HFFc6 (cell line): ENCODE data around the gene DRD2. TPM values are rescaled to one million over a fixed set of nuclear protein-coding genes. Genes with fewer than 3 reads are reported as not detected.

Source experiments
- DNase-seq: peaks from one replicate; pipeline ENCODE4 v3.0.0-alpha.2; 2018
- H3K27ac Mint-ChIP-seq: 2 replicates; pipeline ENCODE4 v1.8.0; 2020; ENCODE audit warnings: mild to moderate bottlenecking, mixed read lengths
- H3K27me3 Mint-ChIP-seq: 2 replicates; pipeline ENCODE4 v1.8.0; 2021; ENCODE audit warnings: mild to moderate bottlenecking, moderate library complexity, mixed read lengths; ENCODE audit not compliant: insufficient read depth
- H3K36me3 Mint-ChIP-seq: 2 replicates; pipeline ENCODE4 v1.8.0; 2021; ENCODE audit warnings: low read depth, mixed read lengths
- H3K4me1 Mint-ChIP-seq: 2 replicates; pipeline ENCODE4 v1.8.0; 2020; ENCODE audit warnings: low read depth, mixed read lengths
- H3K4me3 Mint-ChIP-seq: 2 replicates; pipeline ENCODE4 v1.8.0; 2020; ENCODE audit warnings: mild to moderate bottlenecking, moderate library complexity, mixed read lengths
- H3K9me3 Mint-ChIP-seq: 2 replicates; pipeline ENCODE4 v1.8.0; 2020; ENCODE audit warnings: mild to moderate bottlenecking, mixed read lengths
- total RNA-seq, 6 experiments: library from RNA; stranded (reverse); fragmentation: NEBNext Ultra II Directional; extraction: Animal tissue kit (Norgen Biotek cat#: 25700); gene quantifications; 2 replicates in 1 of 6; 3 replicates in 5 of 6; pipeline ENCODE4 v1.2.3, GENCODE V29; 2021
- TF ChIP-seq, protein P1 (sequence below): fragments of 200-600 bp; sonication (generic); IDR thresholded peaks from 2 replicates; pipeline ENCODE4 v1.5.0; 2021; ENCODE audit warnings: antibody characterized with exemption, mild to moderate bottlenecking

The DRD2 gene
- total RNA-seq, 6 experiments from 2014 or later: not detected

DNA sequence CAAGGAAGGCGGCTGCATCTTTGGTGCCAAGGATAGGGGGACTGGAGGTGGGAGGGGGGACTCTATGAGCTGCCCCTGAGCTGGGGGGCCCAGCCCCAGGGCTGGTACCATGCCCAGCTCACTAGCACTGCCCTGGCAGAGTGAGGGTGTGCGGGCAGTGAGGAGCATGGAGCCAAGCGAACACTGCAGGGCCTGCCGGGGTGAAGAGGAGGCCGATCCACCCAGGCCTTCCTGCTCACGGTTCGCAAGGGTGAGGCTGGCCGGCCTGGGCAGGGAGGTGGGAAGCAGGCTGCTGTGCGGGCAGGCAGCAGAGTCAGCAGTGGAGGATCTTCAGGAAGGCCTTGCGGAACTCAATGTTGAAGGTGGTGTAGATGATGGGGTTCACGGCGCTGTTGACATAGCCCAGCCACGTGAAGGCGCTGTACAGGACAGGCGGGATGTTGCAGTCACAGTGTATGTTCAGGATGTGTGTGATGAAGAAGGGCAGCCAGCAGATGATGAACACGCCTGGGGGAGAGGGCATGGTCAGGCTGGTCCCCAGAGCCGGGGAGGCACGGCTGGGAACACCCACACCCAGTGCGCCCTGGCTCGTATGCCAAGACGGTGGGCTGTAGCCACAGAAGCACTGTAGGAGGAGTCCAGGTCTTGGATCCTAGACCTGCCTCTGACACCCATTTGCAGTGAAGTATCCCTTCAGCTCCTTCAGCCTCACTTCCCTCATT lies 64.6 kb downstream of the DRD2 start:
- Mint-ChIP-seq H3K36me3 (no peaks in the 10 kb centered on the region), H3K27me3 (peaks cover 5% of the 10 kb centered on the region; the same call in 1 of the 2 replicates), H3K27ac (no peak overlapping the region), H3K9me3 (no peaks in the 10 kb centered on the region), H3K4me1 (no peaks in the 10 kb centered on the region), H3K4me3 (no peak overlapping the region)
- no peak for DNase-seq
- TF ChIP-seq, protein P1, sequence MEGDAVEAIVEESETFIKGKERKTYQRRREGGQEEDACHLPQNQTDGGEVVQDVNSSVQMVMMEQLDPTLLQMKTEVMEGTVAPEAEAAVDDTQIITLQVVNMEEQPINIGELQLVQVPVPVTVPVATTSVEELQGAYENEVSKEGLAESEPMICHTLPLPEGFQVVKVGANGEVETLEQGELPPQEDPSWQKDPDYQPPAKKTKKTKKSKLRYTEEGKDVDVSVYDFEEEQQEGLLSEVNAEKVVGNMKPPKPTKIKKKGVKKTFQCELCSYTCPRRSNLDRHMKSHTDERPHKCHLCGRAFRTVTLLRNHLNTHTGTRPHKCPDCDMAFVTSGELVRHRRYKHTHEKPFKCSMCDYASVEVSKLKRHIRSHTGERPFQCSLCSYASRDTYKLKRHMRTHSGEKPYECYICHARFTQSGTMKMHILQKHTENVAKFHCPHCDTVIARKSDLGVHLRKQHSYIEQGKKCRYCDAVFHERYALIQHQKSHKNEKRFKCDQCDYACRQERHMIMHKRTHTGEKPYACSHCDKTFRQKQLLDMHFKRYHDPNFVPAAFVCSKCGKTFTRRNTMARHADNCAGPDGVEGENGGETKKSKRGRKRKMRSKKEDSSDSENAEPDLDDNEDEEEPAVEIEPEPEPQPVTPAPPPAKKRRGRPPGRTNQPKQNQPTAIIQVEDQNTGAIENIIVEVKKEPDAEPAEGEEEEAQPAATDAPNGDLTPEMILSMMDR: no peak

DNA sequence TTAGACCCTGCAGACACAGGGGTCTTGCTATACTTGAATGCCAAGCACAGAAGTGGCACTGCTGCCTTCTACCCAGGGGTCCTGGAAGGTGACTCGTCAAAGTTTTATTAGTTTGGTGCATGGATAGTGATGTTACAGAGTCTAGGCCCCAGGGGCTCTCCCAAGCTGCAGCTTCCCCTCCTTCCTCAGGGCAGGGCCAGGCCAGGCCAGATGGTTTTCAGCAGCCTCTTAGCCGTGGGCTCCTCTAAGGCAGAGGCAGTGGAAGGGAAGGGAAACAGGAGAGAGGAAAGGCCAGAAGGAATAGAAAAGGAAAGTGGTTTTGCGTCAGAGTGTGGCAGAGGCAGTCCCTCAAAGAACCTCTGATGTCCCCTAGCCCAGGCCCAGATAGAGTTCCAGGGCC lies 65.7 kb downstream of the DRD2 start:
- Mint-ChIP-seq H3K4me3 (no peak overlapping the region), H3K27ac (no peak overlapping the region), H3K4me1 (no peaks in the 10 kb centered on the region), H3K9me3 (no peaks in the 10 kb centered on the region), H3K27me3 (peaks cover 4% of the 10 kb centered on the region), H3K36me3 (no peaks in the 10 kb centered on the region)
- DNase-seq: no peak
- TF ChIP-seq, protein P1: no peak

DNA sequence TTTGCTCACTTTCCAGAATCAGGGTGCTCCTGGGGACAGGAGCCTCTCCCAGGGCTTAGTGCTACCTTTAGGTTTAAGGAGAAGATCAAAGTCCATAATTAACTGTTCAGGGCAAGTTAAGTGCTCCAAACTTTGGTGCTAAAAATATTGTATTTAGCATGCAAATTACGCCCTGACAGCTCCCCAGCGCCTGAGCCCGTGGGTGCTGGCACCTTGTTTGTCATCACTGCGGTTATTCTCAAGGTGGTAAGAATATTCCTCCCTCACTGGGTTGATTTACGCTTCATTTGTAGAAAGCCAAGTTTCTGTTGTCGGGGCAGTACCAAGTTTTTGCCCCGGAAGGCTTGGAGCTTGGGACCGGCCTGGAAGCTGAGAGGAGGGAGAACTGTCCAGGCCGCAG lies 66.3 kb downstream of the DRD2 start:
- no peak for DNase-seq
- no peaks in the 10 kb centered on the region for H3K9me3 Mint-ChIP-seq
- H3K4me1 Mint-ChIP-seq: no peaks in the 10 kb centered on the region
- H3K36me3 Mint-ChIP-seq: no peaks in the 10 kb centered on the region
- peaks cover 4% of the 10 kb centered on the region for H3K27me3 Mint-ChIP-seq
- TF ChIP-seq, protein P1: no peak
- H3K4me3 Mint-ChIP-seq: no peak overlapping the region
- no peak overlapping the region for H3K27ac Mint-ChIP-seq

DNA sequence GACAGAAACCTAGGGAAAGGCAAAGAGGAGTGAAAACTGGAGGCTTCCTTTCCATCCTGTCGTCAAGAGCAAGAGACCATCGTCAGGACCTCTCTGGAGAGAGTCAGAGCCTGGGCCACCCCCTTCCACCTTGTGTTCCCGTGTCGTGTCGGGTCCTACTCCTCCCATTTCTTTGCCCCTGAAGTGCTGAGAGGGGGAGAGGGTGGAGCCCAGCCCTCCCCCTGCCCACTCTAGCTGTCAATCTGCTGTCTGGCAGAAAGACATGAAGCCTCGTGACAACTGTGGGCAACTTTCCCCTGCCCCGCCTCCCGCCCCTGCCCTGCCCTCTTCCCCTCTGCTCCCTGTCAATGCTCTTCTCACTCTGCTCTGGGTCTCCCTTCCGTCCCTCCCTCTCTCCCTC lies 67.0 kb downstream of the DRD2 start:
- DNase-seq: no peak
- TF ChIP-seq, protein P1: no peak
- Mint-ChIP-seq H3K9me3 (no peaks in the 10 kb centered on the region), H3K27me3 (peaks cover 4% of the 10 kb centered on the region), H3K36me3 (no peaks in the 10 kb centered on the region), H3K4me1 (no peaks in the 10 kb centered on the region), H3K4me3 (no peak overlapping the region), H3K27ac (no peak overlapping the region)

DNA sequence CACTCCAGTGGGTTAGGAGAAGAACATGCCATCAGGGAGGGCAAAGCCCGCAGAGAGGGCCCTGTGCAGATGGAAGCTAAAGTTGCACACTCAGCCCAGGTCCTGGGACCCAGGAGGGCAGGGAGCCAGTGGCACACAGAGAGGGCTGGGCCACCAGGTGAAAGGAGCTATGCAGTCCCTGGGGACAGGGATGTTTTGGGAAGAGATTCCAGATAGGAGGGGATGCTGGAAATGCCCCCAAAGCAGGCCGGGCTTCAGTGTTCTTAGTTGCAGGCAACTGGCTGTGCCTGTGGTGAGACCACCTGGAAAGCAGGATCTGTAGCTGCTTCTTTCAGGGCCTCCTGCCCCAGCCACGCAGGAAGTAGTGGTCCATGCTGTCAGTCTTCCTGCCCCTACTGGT lies 68.0 kb downstream of the DRD2 start:
- H3K9me3 Mint-ChIP-seq: no peaks in the 10 kb centered on the region
- TF ChIP-seq, protein P1: no peak
- H3K27ac Mint-ChIP-seq: no peak overlapping the region
- peaks cover 8% of the 10 kb centered on the region for H3K27me3 Mint-ChIP-seq
- no peak for DNase-seq
- H3K4me1 Mint-ChIP-seq: no peaks in the 10 kb centered on the region
- H3K4me3 Mint-ChIP-seq: no peak overlapping the region
- H3K36me3 Mint-ChIP-seq: no peaks in the 10 kb centered on the region
